Measurements from ENCODE around the gene ASTN2.

- no peak for TF ChIP-seq CTCF (IDR thresholded peaks at IDR 0.05; ENCODE audit: low read depth, low read length, missing input control)
- TF ChIP-seq ATF3 (IDR thresholded peaks at IDR 0.05): no peak
- TF ChIP-seq HNF4G (IDR thresholded peaks at IDR 0.05): no peak
- TF ChIP-seq ZBTB33 (IDR thresholded peaks at IDR 0.05): no peak
- no peak for TF ChIP-seq EGR1 (IDR thresholded peaks at IDR 0.05; ENCODE audit: low read depth in 2 of 2)
- TF ChIP-seq GABPA (IDR thresholded peaks at IDR 0.05 in 1 of 2, conservative IDR thresholded peaks at IDR 0.05 in 1 of 2): no peak
- TF ChIP-seq RXRA (IDR thresholded peaks at IDR 0.05): no peak
- TF ChIP-seq MAX (IDR thresholded peaks at IDR 0.05): no peak
- TF ChIP-seq NR2F2 (IDR thresholded peaks at IDR 0.05): no peak
Observed at GRCh38 chr9:116635908-116636307, 778.9 kb downstream of the ASTN2 start.

All from liver (tissue), 3 donors.